ELR (cell line): ENCODE data around the gene CSRP1.
"Not testable (repeated sequence)": the region's sequence is repeated elsewhere in the genome, so short reads cannot be mapped to it uniquely, and the experiment has no call there.

ENCODE experiments used
- DNase-seq: peaks from one replicate; pipeline ENCODE4 v3.0.0-alpha.2; 2015; ENCODE audit warnings: low read depth

Gene CSRP1

GRCh38 chr1:201496296-201496690 lies 10.6 kb downstream of the CSRP1 start:
- no peak for DNase-seq

GRCh38 chr1:201495551-201496295 lies 11.2 kb downstream of the CSRP1 start:
- no peak for DNase-seq

- DNase-seq = no peak
These were observed 12.9 kb downstream of the CSRP1 start for GRCh38 chr1:201493757-201494617.

GRCh38 chr1:201493026-201493656 lies 13.8 kb downstream of the CSRP1 start:
- not testable (repeated sequence) for DNase-seq

GRCh38 chr1:201491896-201492511 lies 14.9 kb downstream of the CSRP1 start:
- DNase-seq = no peak

- peak; percentile 72 for DNase-seq
These were observed 16.2 kb downstream of the CSRP1 start for GRCh38 chr1:201490708-201491131.

GRCh38 chr1:201489643-201490261 lies 17.2 kb downstream of the CSRP1 start:
- peak; percentile 48 for DNase-seq

GRCh38 chr1:201488830-201489589 lies 17.9 kb downstream of the CSRP1 start:
- peak; percentile 98 for DNase-seq

- DNase-seq = no peak
These were observed 19.2 kb downstream of the CSRP1 start for GRCh38 chr1:201487742-201488141.

- no peak for DNase-seq
These were observed 20.7 kb downstream of the CSRP1 start for GRCh38 chr1:201486187-201486586.

GRCh38 chr1:201485184-201485774 lies 21.6 kb downstream of the CSRP1 start:
- DNase-seq = no peak

GRCh38 chr1:201483373-201483949 lies 23.5 kb downstream of the CSRP1 start:
- DNase-seq = no peak

- DNase-seq = no peak
These were observed 24.2 kb downstream of the CSRP1 start for GRCh38 chr1:201482755-201483154.

- DNase-seq = peak; percentile 85
These were observed 25.0 kb downstream of the CSRP1 start for GRCh38 chr1:201481761-201482493.

- no peak for DNase-seq
These were observed 25.9 kb downstream of the CSRP1 start for GRCh38 chr1:201481004-201481380.

- peak; percentile 77 for DNase-seq
These were observed 26.5 kb downstream of the CSRP1 start for GRCh38 chr1:201480231-201481003.

GRCh38 chr1:201479201-201479730 lies 27.7 kb downstream of the CSRP1 start:
- DNase-seq = no peak

- DNase-seq = not testable (repeated sequence)
These were observed 28.3 kb downstream of the CSRP1 start for GRCh38 chr1:201478666-201479065.
